ENCODE measurements around the gene HOXB5. TPM values are rescaled to one million over a fixed set of nuclear protein-coding genes. Genes with fewer than 3 reads are reported as not detected.

Gene HOXB5
- total RNA-seq, 1 experiment from 2014 or later, result 19.8 TPM

- Histone ChIP-seq H3K27ac (ENCODE audit: low read depth, low read length) (no peak overlapping the region), H3K79me2 (ENCODE audit: insufficient read depth, low read length) (peaks cover 100% of the 10 kb centered on the region), H3K36me3 (ENCODE audit: control insufficient read depth in 1 of 2, insufficient read depth in 2 of 2, low read length in 2 of 2) (peaks cover 6 to 26% of the 10 kb centered on the region in 2 experiments; a peak in 3 of 4 replicates), H3K9me3 (ENCODE audit: control insufficient read depth in 1 of 2, insufficient read depth in 1 of 2, low read depth in 1 of 2, low read length in 2 of 2) (no peaks in the 10 kb centered on the region), H3K4me2 (ENCODE audit: low read length) (no peak overlapping the region), H4K20me1 (ENCODE audit: insufficient read depth) (no peaks in the 10 kb centered on the region), H2AFZ (ENCODE audit: low read depth, low read length, poor library complexity, severe bottlenecking) (no peak overlapping the region), H3K4me1 (ENCODE audit: control insufficient read depth in 1 of 2, insufficient read depth in 2 of 2, low read length in 2 of 2) (peaks cover 13 to 41% of the 10 kb centered on the region in 2 experiments; a peak in 3 of 4 replicates), H3K9me2 (ENCODE audit: insufficient read depth) (no peaks in the 10 kb centered on the region), H3K27me3 (ENCODE audit: insufficient read depth, low read length) (no peaks in the 10 kb centered on the region), H3K4me3 (replicated peaks in 1 of 2; ENCODE audit: low read depth in 1 of 2, low read length in 2 of 2) (no peak overlapping the region), H3K9ac (ENCODE audit: low read length) (no peak overlapping the region)
- RAD21 ChIA-PET (ENCODE audit: low non-redundant PET in 1 of 2, low total read pairs in 2 of 2, uncharacterized antibody in 2 of 2, unreplicated experiment in 2 of 2), result no interaction called here
- BruUV-seq (replicated peaks), result no TSS peak
- DNase-seq (ENCODE audit: low read depth, low spot score) (no peak), ATAC-seq (no peak)
- no peak for TF ChIP-seq ZFX (IDR thresholded peaks at IDR 0.05)
- TF ChIP-seq CEBPB (IDR thresholded peaks at IDR 0.05; ENCODE audit: low read depth), result no peak
- TF ChIP-seq YY1 (IDR thresholded peaks at IDR 0.05; ENCODE audit: extremely low read depth, insufficient replicate concordance, low read depth, low read length), result no peak
- no peak for TF ChIP-seq POLR2A (IDR thresholded peaks at IDR 0.05; ENCODE audit: borderline replicate concordance, extremely low read depth, insufficient read depth, insufficient read length)
- no peak for TF ChIP-seq MAX (IDR thresholded peaks at IDR 0.05)
- TF ChIP-seq FOSL1 (IDR thresholded peaks at IDR 0.05; ENCODE audit: low read depth), result no peak
- no peak for TF ChIP-seq POLR2AphosphoS5 (IDR thresholded peaks at IDR 0.05; ENCODE audit: low read depth, low read length)
- TF ChIP-seq SP1 (IDR thresholded peaks at IDR 0.05; ENCODE audit: low read depth), result no peak
- TF ChIP-seq JUND (IDR thresholded peaks at IDR 0.05), result no peak
- no peak for TF ChIP-seq CTCF (IDR thresholded peaks at IDR 0.05 in 2 of 3, conservative IDR thresholded peaks at IDR 0.05 in 1 of 3; ENCODE audit: borderline replicate concordance in 1 of 3, insufficient read depth in 1 of 3, low read depth in 2 of 3, low read length in 2 of 3)
- TF ChIP-seq REST (IDR thresholded peaks at IDR 0.05; ENCODE audit: low read depth), result no peak
- TF ChIP-seq RAD21 (IDR thresholded peaks at IDR 0.05; ENCODE audit: low read depth), result no peak
- TF ChIP-seq CBX3 (IDR thresholded peaks at IDR 0.05; ENCODE audit: low read depth), result no peak
- TF ChIP-seq EGR1 (IDR thresholded peaks at IDR 0.05; ENCODE audit: low read depth), result no peak
- no peak for TF ChIP-seq ATF3 (IDR thresholded peaks at IDR 0.05)
- CTCF ChIA-PET, result interaction anchor here (0.7 to 2.7 kb wide), 2 partner anchors 15 to 238 kb away, joined by 3 to 7 read pairs; partner anchors contain the start of gene HOXB9
- intact Hi-C loops (cut with micrococcal nuclease), result no loop called here
- POLR2A ChIA-PET, result interaction anchor here (1.3 kb wide), 1 partner anchor 15 kb away, joined by 8 read pairs; the partner anchor contains the start of gene HOXB9
Observed at GRCh38 chr17:48640858-48641180, 47.2 kb upstream of the HOXB5 start.

All from HCT116 (cell line).